Measurements from ENCODE around the gene TEX13C. TPM values are rescaled to one million over a fixed set of nuclear protein-coding genes. Genes with fewer than 3 reads are reported as not detected.
A peak's percentile ranks its signal among the peaks of the same experiment; 100 is the strongest.

Gene TEX13C
- total RNA-seq (not detected), polyA plus RNA-seq (not detected)

DNA sequence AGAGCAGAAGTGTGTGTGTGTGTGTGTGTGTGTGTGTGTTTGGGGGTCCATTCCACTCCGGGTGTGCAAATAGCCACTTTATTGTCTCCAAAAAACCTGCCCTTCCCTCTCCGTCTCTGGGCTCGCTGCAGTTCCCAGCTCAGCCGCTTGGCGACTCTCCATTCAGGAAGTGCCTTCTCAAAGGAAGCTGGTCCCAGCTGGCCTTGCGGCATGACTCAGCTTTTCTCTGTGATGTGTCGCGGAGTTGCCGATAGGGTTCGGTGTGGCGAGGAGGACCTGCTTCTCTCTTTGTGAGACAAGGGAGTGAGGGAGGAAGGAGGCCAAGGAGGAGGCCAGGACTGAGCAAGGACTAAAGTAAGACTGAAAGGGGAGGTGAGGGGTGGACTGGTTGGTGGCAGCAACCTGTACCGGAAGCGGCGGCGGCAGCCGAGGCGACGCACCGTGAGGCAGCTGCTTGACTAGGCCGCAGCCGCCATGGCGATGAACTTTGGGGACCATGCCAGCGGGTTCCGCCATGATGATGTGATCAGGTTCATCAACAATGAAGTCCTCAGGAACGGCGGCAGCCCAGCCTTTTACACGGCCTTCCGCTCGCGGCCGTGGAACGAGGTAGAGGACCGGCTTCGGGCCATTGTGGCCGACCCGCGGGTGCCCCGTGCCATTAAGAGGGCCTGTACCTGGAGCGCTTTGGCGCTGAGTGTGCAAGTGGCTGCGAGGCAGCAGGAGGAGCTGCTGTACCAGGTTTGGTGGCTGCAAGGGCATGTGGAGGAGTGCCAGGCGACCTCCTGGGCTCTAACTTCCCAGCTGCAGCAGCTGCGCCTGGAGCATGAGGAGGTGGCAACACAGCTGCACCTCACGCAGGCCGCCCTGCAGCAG lies at the start of gene TEX13C:
Gene TEX13C, plus strand, starts transcription at position 226 of the 876 bp plus-strand sequence. Its CDS starts 249 bp downstream, at position 475.
- H3K27ac ChIP-seq, result no peak within 1 kb of the TSS
- intact Hi-C loops (cut with DNase I), result no loop called here
- 91 to 92% methylated on average over 44 to 45 of the region's 45 CpGs for WGBS, 2 donors
- FAIRE-seq, result no peak
- no peak for TF ChIP-seq CTCF (IDR thresholded peaks at IDR 0.05)
- H3K4me1 ChIP-seq, result no peaks in the 10 kb centered on the region
- no peak for ATAC-seq
- no peaks in the 10 kb centered on the region for H3K27me3 ChIP-seq
- DNase-seq, result peak in 1 of 6 donors; percentile 67
- H3K4me3 ChIP-seq, result no peak within 1 kb of the TSS
- no peaks in the 10 kb centered on the region for H3K36me3 ChIP-seq
- H3K9me3 ChIP-seq, result no peaks in the 10 kb centered on the region

GRCh38 chrX:125287282-125287681 lies 32.4 kb upstream of the TEX13C start:
- ATAC-seq (no peak), DNase-seq (peak in 1 of 6 donors; percentile 21), FAIRE-seq (no peak)
- Histone ChIP-seq H3K27me3 (no peaks in the 10 kb centered on the region), H3K27ac (no peak overlapping the region), H3K36me3 (no peaks in the 10 kb centered on the region), H3K4me3 (no peak overlapping the region), H3K4me1 (no peaks in the 10 kb centered on the region), H3K9me3 (no peaks in the 10 kb centered on the region)
- TF ChIP-seq CTCF (IDR thresholded peaks at IDR 0.05), result no peak
- intact Hi-C loops (cut with DNase I), result no loop called here
- 47 to 52% methylated on average over 3 of the region's 3 CpGs for WGBS, 2 donors

GRCh38 chrX:125288343-125288742 lies 31.3 kb upstream of the TEX13C start:
- H3K27me3 ChIP-seq, result no peaks in the 10 kb centered on the region
- FAIRE-seq (no peak), DNase-seq (peak in 1 of 6 donors; percentile 20), ATAC-seq (no peak)
- 82 to 84% methylated on average over 5 of the region's 5 CpGs for WGBS, 2 donors
- intact Hi-C loops (cut with DNase I), result no loop called here
- H3K4me1 ChIP-seq, result no peaks in the 10 kb centered on the region
- no peaks in the 10 kb centered on the region for H3K36me3 ChIP-seq
- no peaks in the 10 kb centered on the region for H3K9me3 ChIP-seq
- no peak overlapping the region for H3K27ac ChIP-seq
- no peak overlapping the region for H3K4me3 ChIP-seq
- no peak for TF ChIP-seq CTCF (IDR thresholded peaks at IDR 0.05)

DNA sequence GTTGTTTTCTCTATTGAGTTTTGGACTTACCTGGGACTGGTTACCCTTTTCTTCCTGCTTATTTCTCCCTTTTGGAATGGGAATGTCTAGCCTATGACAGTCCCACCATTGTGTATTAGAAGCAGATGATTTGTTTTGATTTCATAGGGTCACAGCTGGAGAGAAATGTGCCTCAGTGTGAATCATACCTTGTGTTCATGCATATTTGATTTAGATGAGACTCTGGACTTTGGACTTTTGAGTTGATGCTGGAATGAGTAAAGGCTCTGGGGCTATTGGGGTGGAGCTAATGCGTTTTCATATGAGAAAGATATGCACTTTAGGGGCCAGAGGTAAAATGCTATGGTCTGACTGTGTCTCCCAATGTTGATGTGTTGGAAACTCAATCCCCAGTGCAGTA lies 30.5 kb upstream of the TEX13C start:
- intact Hi-C loops (cut with DNase I), result no loop called here
- Histone ChIP-seq H3K27me3 (no peaks in the 10 kb centered on the region), H3K36me3 (no peaks in the 10 kb centered on the region), H3K9me3 (no peaks in the 10 kb centered on the region), H3K4me1 (no peaks in the 10 kb centered on the region), H3K27ac (no peak overlapping the region), H3K4me3 (no peak overlapping the region)
- ATAC-seq (no peak), FAIRE-seq (no peak), DNase-seq (no peak)
- WGBS, 2 donors, result 21 to 27% methylated on average over 1 of the region's 1 CpG
- TF ChIP-seq CTCF (IDR thresholded peaks at IDR 0.05), result no peak

DNA sequence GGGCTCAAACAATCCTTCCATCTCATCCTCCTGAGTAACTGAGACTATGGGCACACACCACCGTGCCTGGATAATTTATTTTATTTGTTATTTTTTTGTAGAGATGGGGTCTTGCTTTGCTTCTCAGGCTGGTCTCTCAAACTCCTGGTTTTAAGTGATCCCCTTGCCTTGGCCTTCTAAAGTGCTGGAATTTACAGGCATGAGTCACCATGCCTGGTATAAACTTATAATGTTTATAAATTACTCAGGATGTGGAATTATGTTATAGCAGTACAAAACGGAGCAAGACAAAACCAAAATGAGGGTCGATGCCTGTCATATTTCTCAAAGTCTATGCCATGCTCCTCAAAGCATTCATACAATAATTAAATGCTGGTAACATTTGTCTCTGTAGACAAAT lies 29.8 kb upstream of the TEX13C start:
- Histone ChIP-seq H3K36me3 (no peaks in the 10 kb centered on the region), H3K4me1 (no peaks in the 10 kb centered on the region), H3K27ac (no peak overlapping the region), H3K27me3 (no peaks in the 10 kb centered on the region), H3K4me3 (no peak overlapping the region), H3K9me3 (no peaks in the 10 kb centered on the region)
- no peak for TF ChIP-seq CTCF (IDR thresholded peaks at IDR 0.05)
- 55 to 57% methylated on average over 3 of the region's 3 CpGs for WGBS, 2 donors
- no peak for ATAC-seq
- DNase-seq, result no peak
- FAIRE-seq, result no peak
- intact Hi-C loops (cut with DNase I), result no loop called here
